Breast epithelium (tissue), 3 donors: Measurements from ENCODE around the gene POC1A.

Source experiments
- CTCF ChIP-seq, 3 donors: fragments of 450-650 bp; IDR thresholded peaks; one replicate each; pipeline ENCODE4 v1.5.1; 2016 to 2017; ENCODE audit warnings: antibody characterized with exemption in 3 of 3, mild to moderate bottlenecking in 3 of 3, moderate library complexity in 3 of 3
- POLR2A ChIP-seq: fragments of 450-650 bp; IDR thresholded peaks from one replicate; pipeline ENCODE4 v1.6.1; 2016; ENCODE audit warnings: antibody characterized with exemption, mild to moderate bottlenecking, moderate library complexity
- POLR2AphosphoS5 ChIP-seq, 3 donors: sonication (generic); formaldehyde crosslinking; IDR thresholded peaks; one replicate each; pipeline ENCODE4 v1.6.1; 2017; ENCODE audit warnings: antibody characterized with exemption in 3 of 3

GRCh38 chr3:52087731-52088130, 66.5 kb downstream of the POC1A start:
- TF ChIP-seq POLR2AphosphoS5 (IDR thresholded peaks at IDR 0.05): no peak
- no peak for TF ChIP-seq POLR2A
- TF ChIP-seq CTCF (IDR thresholded peaks at IDR 0.05): no peak
